B cell (primary cell): Measurements from ENCODE around the gene KIRREL3.

Source experiments
- CTCF ChIP-seq: fragments of 200-600 bp; IDR thresholded peaks from one replicate; pipeline ENCODE4 v1.8.0; 2022; ENCODE audit warnings: antibody characterized with exemption, mild to moderate bottlenecking
- EZH2 ChIP-seq: IDR thresholded peaks from 2 replicates; pipeline ENCODE4 v1.6.1; 2012; ENCODE audit warnings: borderline replicate concordance, low read depth, mild to moderate bottlenecking, moderate library complexity, low read length; ENCODE audit not compliant: insufficient read depth, poor library complexity, severe bottlenecking

- no peak for TF ChIP-seq CTCF
- no peak for TF ChIP-seq EZH2
Observed at GRCh38 chr11:126512741-126513715, 487.5 kb downstream of the KIRREL3 start.
